Skin epidermis (tissue), 12 donors: ENCODE measurements around the gene SAFB2.

ENCODE experiments used
- H3K27ac ChIP-seq, 21 experiments: fragments of 200-600 bp; sonication (generic) in 11 of 21; one replicate each; pipeline ENCODE4 v1.5.0; 2020; ENCODE audit warnings: mild to moderate bottlenecking in 3 of 21, inconsistent platforms in 2 of 21, moderate library complexity in 2 of 21
- H3K4me3 ChIP-seq, 7 experiments: fragments of 200-600 bp; sonication (generic) in 2 of 7; one replicate each; pipeline ENCODE4 v1.5.0; 2020; ENCODE audit warnings: inconsistent platforms in 2 of 7, mild to moderate bottlenecking in 2 of 7, moderate library complexity in 1 of 7

SAFB2 gene

GRCh38 chr19:5622465-5623396 lies at the start of gene SAFB2, which contains the start of gene SAFB:
Gene SAFB2 (minus strand): TSS chr19:5622776. CDS start chr19:5622715, 61 bp downstream.
Gene SAFB (plus strand): TSS chr19:5623083. CDS start chr19:5623206, 123 bp downstream.
- Histone ChIP-seq H3K4me3 (peak within 1 kb of the TSS; percentile 68 to 99 (median 89)), H3K27ac (peak within 1 kb of the TSS; percentile 82 to 99 (median 96))

DNA sequence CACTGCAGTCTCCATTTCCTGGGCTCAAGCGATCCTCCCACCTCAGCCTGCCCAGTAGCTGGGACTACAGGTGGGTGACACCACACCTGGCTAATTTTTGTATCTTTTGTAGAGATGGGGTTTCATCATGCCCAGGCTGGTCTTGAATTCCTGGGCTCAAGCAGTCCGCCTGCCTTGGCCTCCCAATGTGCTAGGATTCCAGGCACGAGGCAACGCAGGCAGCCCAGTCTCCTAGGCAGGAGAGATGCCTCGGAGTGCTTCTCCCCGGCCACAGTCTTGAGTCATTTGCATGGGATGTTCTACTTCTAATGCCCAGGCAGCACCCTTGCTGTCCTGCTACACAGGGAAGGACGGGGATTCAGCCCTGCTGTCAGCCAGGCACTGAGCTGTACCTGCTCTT lies 49.0 kb upstream of the SAFB2 start:
- no peak overlapping the region for H3K4me3 ChIP-seq
- H3K27ac ChIP-seq, result no peak overlapping the region

- no peak overlapping the region for H3K4me3 ChIP-seq
- H3K27ac ChIP-seq, result no peak overlapping the region
Measured at GRCh38 chr19:5669212-5669611, 46.6 kb upstream of the SAFB2 start.

DNA sequence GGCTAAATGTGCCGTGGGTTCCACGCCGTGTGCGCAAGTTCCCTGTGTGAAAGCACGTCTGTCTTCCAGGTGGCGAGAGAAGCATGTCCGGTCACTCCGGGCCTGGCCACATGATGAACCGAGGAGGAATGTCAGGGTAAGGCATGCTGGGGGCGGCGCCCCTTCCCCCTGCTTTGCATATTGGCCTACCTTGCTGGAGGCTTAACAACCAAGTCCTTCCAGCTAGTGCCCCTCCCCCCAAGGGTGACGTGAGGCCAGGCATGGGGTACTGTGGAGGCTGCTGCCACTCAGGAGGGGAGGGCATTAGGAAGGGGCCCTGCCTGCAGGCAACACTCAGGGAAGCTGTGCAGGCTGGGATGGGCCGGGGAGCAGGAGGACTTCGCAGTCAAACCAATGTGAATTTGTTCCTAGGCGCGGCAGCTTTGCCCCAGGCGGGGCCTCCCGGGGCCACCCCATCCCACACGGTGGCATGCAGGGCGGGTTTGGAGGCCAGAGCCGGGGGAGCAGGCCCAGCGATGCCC lies 45.2 kb upstream of the SAFB2 start:
- H3K4me3 ChIP-seq, result no peak overlapping the region

DNA sequence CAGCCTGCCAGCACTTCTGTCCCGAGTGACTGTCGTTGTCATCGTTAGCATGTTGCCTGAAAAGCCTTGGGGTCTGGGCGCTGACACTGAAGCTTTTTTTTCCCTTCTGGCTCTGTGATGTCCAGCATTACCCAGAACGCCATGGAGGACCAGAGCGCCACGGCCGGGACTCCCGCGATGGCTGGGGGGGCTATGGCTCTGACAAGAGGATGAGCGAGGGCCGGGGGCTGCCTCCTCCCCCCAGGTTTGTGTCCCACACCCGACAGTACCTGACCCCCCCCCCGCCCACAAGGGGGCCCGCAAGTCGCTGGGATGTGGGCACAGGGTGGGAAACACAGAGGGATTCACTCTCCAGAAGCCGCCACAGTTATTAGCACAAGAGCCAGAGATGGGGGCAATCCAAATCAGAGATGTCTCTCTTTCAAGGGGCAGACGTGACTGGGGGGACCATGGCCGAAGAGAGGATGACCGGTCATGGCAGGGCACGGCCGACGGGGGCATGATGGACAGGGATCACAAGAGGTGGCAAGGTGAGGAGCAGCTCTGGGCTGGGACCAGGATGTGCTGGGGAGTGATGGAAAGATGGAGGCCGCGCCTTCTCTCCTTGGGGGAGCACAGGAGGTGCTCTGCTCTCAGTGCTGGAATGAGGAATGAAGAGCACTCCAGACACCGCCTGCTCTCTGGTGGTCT lies 44.5 kb upstream of the SAFB2 start:
- Histone ChIP-seq H3K27ac (no peak overlapping the region), H3K4me3 (no peak overlapping the region)

More for the DNA sequence above, 45.2 kb upstream of the SAFB2 start:
- H3K27ac ChIP-seq, result no peak overlapping the region

DNA sequence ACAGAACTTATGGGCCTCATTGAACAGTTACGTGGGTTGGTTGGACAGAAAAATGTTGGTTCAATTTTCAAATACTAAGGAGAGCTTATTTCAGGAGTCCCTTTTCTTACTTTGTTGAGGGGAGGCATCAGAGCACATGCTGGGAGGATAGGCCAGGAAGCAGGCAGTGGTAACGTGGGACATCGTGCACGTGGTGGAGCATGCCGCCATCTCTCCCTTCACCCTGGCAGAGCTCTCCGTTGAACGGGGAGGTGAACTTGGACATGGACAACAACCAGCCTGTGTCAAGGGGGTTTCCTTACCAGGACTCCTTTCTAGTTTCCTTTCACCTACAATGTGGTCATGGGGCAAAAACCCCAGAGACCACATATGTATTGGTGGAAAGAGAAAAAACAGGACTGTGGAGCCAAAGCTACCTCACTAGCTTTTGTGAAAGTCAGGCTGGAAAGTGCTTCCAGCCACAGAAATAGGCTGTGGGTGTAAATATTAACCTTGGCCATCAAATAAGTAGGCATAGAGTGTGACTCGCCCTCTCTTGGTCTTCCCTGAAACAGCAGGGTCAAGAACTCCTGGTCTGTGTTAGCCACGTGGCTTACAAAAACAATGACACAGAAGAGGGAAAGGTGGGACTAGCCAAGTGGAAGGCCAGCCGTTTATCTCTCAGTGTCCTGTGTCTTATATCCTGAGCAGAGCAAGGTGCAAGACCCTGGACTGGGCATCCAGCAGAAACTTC lies 43.4 kb upstream of the SAFB2 start:
- no peak overlapping the region for H3K4me3 ChIP-seq
- no peak overlapping the region for H3K27ac ChIP-seq

GRCh38 chr19:5664515-5664914 lies 41.9 kb upstream of the SAFB2 start:
- Histone ChIP-seq H3K27ac (no peak overlapping the region), H3K4me3 (no peak overlapping the region)

GRCh38 chr19:5663904-5664303 lies 41.3 kb upstream of the SAFB2 start:
- no peak overlapping the region for H3K27ac ChIP-seq
- no peak overlapping the region for H3K4me3 ChIP-seq

GRCh38 chr19:5661483-5661882 lies 38.9 kb upstream of the SAFB2 start:
- H3K27ac ChIP-seq, result no peak overlapping the region
- no peak overlapping the region for H3K4me3 ChIP-seq

DNA sequence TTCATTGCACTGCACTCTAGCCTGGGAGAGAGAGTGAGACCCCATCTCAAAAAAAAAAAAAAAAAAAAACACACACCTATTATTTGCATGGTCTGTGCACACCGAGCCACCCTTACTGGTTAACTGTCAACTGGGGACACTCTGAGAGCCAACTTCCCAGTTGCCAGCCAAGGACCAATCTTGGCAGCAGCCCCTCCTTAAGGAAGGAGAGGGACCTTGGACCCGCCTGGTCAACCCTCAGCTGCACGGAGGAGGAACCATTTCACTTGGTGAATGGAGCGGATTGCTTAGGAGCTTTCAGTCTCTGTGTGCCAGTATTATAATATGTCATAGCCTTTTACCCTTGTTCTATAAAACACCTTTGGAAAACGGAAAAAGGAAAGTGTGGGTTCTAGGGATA lies 32.8 kb upstream of the SAFB2 start:
- H3K4me3 ChIP-seq, result no peak overlapping the region

GRCh38 chr19:5654931-5655330 lies 32.4 kb upstream of the SAFB2 start:
- H3K4me3 ChIP-seq, result no peak overlapping the region
- no peak overlapping the region for H3K27ac ChIP-seq

More for the DNA sequence above, 32.8 kb upstream of the SAFB2 start:
- H3K27ac ChIP-seq, result no peak overlapping the region

- no peak overlapping the region for H3K27ac ChIP-seq
- no peak overlapping the region for H3K4me3 ChIP-seq
Measured at GRCh38 chr19:5652261-5652660, 29.7 kb upstream of the SAFB2 start.

GRCh38 chr19:5651361-5651760 lies 28.8 kb upstream of the SAFB2 start:
- no peak overlapping the region for H3K4me3 ChIP-seq
- no peak overlapping the region for H3K27ac ChIP-seq

DNA sequence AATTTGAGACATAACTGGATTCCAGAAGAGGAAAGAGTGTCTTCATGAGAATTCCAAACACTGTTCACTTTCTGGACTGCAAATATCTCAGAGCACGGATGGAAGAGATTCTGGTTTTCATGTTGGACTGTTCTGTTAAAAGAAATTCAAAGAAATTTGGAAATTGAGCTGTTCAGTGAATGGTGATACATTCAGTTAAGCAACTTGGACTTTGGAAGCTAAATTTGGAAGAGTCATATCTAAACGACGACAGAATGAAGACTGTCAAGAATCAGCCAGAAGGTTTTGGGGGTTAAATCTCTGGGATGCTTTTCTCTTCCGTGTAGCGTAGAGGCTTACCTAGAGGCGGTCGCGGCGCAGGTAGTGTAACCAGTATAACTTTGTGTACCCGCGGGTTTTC lies 25.9 kb upstream of the SAFB2 start:
- Histone ChIP-seq H3K27ac (no peak overlapping the region), H3K4me3 (no peak overlapping the region)

- no peak overlapping the region for H3K4me3 ChIP-seq
- no peak overlapping the region for H3K27ac ChIP-seq
Measured at GRCh38 chr19:5646703-5647102, 24.1 kb upstream of the SAFB2 start.

- no peak overlapping the region for H3K27ac ChIP-seq
- H3K4me3 ChIP-seq, result no peak overlapping the region
Measured at GRCh38 chr19:5645409-5645808, 22.8 kb upstream of the SAFB2 start.

DNA sequence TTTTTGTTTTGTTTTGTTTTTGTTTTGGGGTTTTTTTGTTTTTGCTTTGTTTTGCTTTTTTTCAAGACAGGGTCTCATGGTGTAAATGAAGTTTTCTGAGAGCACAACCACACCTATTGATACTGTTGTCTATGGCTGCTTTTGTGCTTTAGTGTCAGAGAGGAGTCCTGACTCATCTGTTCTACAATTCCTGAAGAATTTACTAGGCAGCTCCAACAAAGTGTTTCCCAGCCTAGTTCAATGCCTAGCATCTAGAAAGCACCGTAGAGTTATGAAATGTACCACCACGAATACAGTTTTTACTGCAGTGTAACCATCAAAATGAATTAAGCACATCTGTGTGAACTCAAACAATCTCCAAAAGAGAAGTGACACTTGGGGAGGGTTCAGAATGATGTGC lies 21.5 kb upstream of the SAFB2 start:
- Histone ChIP-seq H3K4me3 (no peak overlapping the region), H3K27ac (no peak overlapping the region)

GRCh38 chr19:5643060-5643459 lies 20.5 kb upstream of the SAFB2 start:
- no peak overlapping the region for H3K4me3 ChIP-seq
- no peak overlapping the region for H3K27ac ChIP-seq

- H3K4me3 ChIP-seq, result no peak overlapping the region
- H3K27ac ChIP-seq, result no peak overlapping the region
Measured at GRCh38 chr19:5642204-5642603, 19.6 kb upstream of the SAFB2 start.

DNA sequence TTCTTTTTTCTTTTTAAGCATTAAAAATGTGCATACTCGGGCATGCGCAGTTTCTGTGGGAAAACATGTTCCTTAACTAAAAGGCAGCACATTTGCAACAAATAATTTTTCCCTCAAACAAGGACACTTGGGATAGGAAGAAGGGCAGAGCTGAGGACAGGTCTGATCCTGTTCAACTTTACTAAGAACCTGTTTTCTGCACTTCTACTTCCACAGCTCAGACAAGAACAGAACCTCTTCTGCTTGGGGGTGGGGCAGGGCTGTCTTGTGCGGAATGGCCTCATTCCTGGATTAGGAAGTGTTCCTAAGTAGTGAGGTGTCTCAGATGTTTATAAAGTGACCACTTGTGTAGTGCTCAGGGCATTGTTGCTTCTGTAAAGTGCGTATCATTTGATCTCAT lies 18.6 kb upstream of the SAFB2 start:
- Histone ChIP-seq H3K4me3 (no peak overlapping the region), H3K27ac (no peak overlapping the region)
